Measurements from ENCODE around the gene CLIP1.

The CLIP1 gene

DNA sequence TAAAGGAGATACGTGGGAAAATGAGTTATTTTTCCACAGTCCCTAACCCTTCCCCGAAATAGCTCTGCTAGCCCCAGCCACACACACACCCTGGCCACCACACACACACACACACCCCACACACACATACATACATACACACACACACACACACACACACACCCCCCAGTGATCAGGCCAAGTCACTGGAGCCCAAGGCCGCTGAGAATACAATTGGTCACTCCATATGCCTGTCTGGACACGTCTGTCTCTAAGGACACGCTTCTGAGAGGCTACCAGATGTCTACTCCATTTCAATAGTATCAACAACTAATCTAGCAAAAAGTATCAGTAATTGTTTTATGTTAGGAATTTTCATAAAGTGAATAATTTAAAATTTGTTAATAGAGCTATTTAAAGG lies 183.6 kb downstream of the CLIP1 start:
- H4K20me1 ChIP-seq (ENCODE audit: insufficient read depth, low read length) = no peaks in the 10 kb centered on the region
- TF ChIP-seq EZH2phosphoT487 (IDR thresholded peaks at IDR 0.05; ENCODE audit: low read depth) = no peak
- TF ChIP-seq, protein P1, sequence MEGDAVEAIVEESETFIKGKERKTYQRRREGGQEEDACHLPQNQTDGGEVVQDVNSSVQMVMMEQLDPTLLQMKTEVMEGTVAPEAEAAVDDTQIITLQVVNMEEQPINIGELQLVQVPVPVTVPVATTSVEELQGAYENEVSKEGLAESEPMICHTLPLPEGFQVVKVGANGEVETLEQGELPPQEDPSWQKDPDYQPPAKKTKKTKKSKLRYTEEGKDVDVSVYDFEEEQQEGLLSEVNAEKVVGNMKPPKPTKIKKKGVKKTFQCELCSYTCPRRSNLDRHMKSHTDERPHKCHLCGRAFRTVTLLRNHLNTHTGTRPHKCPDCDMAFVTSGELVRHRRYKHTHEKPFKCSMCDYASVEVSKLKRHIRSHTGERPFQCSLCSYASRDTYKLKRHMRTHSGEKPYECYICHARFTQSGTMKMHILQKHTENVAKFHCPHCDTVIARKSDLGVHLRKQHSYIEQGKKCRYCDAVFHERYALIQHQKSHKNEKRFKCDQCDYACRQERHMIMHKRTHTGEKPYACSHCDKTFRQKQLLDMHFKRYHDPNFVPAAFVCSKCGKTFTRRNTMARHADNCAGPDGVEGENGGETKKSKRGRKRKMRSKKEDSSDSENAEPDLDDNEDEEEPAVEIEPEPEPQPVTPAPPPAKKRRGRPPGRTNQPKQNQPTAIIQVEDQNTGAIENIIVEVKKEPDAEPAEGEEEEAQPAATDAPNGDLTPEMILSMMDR (IDR thresholded peaks at IDR 0.05; ENCODE audit: low read depth, low read length) = no peak
- H3K9me3 ChIP-seq (ENCODE audit: insufficient read depth, low read length) = no peaks in the 10 kb centered on the region
- H3K36me3 ChIP-seq (replicated peaks; ENCODE audit: low read depth, low read length) = peaks cover 8% of the 10 kb centered on the region
- no peaks in the 10 kb centered on the region for H3K79me2 ChIP-seq (ENCODE audit: low read length)
- H2AFZ ChIP-seq (ENCODE audit: low read depth, low read length) = no peak overlapping the region
- no peaks in the 10 kb centered on the region for H3K4me1 ChIP-seq (ENCODE audit: low read length)
- no peak overlapping the region for H3K4me2 ChIP-seq (ENCODE audit: low read length)
- H3K9ac ChIP-seq (ENCODE audit: low read length) = no peak overlapping the region
- no peak overlapping the region for H3K27ac ChIP-seq (ENCODE audit: low read length)
- H3K4me3 ChIP-seq (ENCODE audit: low read length) = no peak overlapping the region
- H3K27me3 ChIP-seq (ENCODE audit: low read depth, low read length) = no peaks in the 10 kb centered on the region

DNA sequence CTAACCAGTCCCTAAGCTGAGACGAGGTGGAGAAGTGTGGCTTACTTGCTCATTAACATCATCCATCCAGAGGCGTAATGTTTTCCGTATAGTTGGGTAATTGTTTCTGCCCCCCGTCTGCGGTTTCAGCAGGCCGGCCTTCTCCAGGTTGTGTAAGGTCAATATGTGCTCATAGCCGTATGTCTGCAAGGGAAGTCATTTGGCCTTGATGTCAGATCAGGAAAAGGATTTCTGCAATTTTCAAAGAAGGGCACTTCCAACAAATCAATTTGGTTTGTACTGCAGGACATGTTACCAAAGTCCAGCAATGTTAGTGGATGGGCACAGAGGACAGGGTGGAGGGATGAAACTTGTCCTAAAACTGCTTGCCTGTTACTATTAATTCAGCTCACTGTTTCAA lies 186.7 kb downstream of the CLIP1 start:
- H3K27me3 ChIP-seq (ENCODE audit: low read depth, low read length) = no peaks in the 10 kb centered on the region
- no peaks in the 10 kb centered on the region for H4K20me1 ChIP-seq (ENCODE audit: insufficient read depth, low read length)
- TF ChIP-seq, protein P1 (IDR thresholded peaks at IDR 0.05; ENCODE audit: low read depth, low read length) = no peak
- TF ChIP-seq EZH2phosphoT487 (IDR thresholded peaks at IDR 0.05; ENCODE audit: low read depth) = no peak
- H3K79me2 ChIP-seq (ENCODE audit: low read length) = no peaks in the 10 kb centered on the region
- H2AFZ ChIP-seq (ENCODE audit: low read depth, low read length) = no peak overlapping the region
- H3K9ac ChIP-seq (ENCODE audit: low read length) = no peak overlapping the region
- H3K27ac ChIP-seq (ENCODE audit: low read length) = no peak overlapping the region
- H3K9me3 ChIP-seq (ENCODE audit: insufficient read depth, low read length) = no peaks in the 10 kb centered on the region
- no peak overlapping the region for H3K4me3 ChIP-seq (ENCODE audit: low read length)
- H3K36me3 ChIP-seq (replicated peaks; ENCODE audit: low read depth, low read length) = peaks cover 14% of the 10 kb centered on the region
- H3K4me1 ChIP-seq (ENCODE audit: low read length) = no peaks in the 10 kb centered on the region
- H3K4me2 ChIP-seq (ENCODE audit: low read length) = no peak overlapping the region

DNA sequence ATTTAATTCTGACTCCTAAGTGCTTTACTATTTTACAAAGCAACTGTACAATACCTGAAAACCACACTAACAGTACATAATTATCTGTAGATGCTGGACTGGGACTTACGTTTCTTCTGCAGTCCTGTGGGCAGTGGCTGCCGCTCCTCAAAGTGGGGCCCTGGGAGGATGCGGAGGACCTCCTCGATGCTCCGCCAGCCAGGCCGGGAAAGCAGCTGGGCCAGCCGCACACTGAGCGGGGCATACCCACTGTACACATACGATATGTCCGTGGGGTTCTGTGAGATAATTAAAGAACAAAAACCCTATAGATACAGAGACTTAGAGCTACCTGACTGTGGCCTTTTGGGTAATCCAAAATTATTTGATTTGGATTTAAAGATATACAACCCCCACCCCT lies 189.8 kb downstream of the CLIP1 start:
- TF ChIP-seq, protein P1 (IDR thresholded peaks at IDR 0.05; ENCODE audit: low read depth, low read length) = no peak
- TF ChIP-seq EZH2phosphoT487 (IDR thresholded peaks at IDR 0.05; ENCODE audit: low read depth) = no peak
- Histone ChIP-seq H3K27me3 (ENCODE audit: low read depth, low read length) (no peaks in the 10 kb centered on the region), H4K20me1 (ENCODE audit: insufficient read depth, low read length) (no peaks in the 10 kb centered on the region), H3K9me3 (ENCODE audit: insufficient read depth, low read length) (no peaks in the 10 kb centered on the region), H2AFZ (ENCODE audit: low read depth, low read length) (no peak overlapping the region), H3K27ac (ENCODE audit: low read length) (no peak overlapping the region), H3K36me3 (replicated peaks; ENCODE audit: low read depth, low read length) (peaks cover 16% of the 10 kb centered on the region), H3K79me2 (ENCODE audit: low read length) (no peaks in the 10 kb centered on the region), H3K4me3 (ENCODE audit: low read length) (no peak overlapping the region), H3K4me2 (ENCODE audit: low read length) (no peak overlapping the region), H3K9ac (ENCODE audit: low read length) (no peak overlapping the region), H3K4me1 (ENCODE audit: low read length) (no peaks in the 10 kb centered on the region)

DNA sequence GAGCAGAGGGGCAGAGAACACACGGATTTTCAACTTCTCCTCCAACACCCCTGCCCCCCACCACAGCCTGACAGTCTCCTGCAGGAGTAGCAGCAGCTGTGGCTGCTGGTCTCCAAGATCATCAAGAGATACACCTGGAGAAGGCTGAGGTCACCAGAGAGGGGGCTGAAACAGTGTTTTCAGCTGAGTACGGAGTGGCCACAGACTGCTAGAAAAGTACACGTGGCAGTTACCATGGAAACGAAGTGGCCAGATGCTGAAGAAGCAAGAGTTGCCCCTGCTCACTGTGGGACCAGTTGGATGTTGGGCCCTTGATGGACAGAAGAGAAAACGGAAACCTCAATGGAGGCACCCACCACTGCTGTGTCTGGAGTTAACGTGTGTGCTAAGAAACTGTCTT lies 191.7 kb downstream of the CLIP1 start:
- peaks cover 15% of the 10 kb centered on the region for H3K36me3 ChIP-seq (replicated peaks; ENCODE audit: low read depth, low read length)
- H3K4me1 ChIP-seq (ENCODE audit: low read length) = peaks cover 5% of the 10 kb centered on the region
- H2AFZ ChIP-seq (ENCODE audit: low read depth, low read length) = no peak overlapping the region
- H3K4me2 ChIP-seq (ENCODE audit: low read length) = no peak overlapping the region
- no peak overlapping the region for H3K4me3 ChIP-seq (ENCODE audit: low read length)
- no peaks in the 10 kb centered on the region for H3K79me2 ChIP-seq (ENCODE audit: low read length)
- H3K27me3 ChIP-seq (ENCODE audit: low read depth, low read length) = no peaks in the 10 kb centered on the region
- H3K27ac ChIP-seq (ENCODE audit: low read length) = no peak overlapping the region
- TF ChIP-seq EZH2phosphoT487 (IDR thresholded peaks at IDR 0.05; ENCODE audit: low read depth) = no peak
- TF ChIP-seq, protein P1 (IDR thresholded peaks at IDR 0.05; ENCODE audit: low read depth, low read length) = no peak
- H3K9ac ChIP-seq (ENCODE audit: low read length) = no peak overlapping the region
- no peaks in the 10 kb centered on the region for H4K20me1 ChIP-seq (ENCODE audit: insufficient read depth, low read length)
- H3K9me3 ChIP-seq (ENCODE audit: insufficient read depth, low read length) = no peaks in the 10 kb centered on the region
